T-cell (primary cell): Measurements from ENCODE around the gene DNAH14. TPM values are rescaled to one million over a fixed set of nuclear protein-coding genes. Genes with fewer than 3 reads are reported as not detected.
A peak's percentile ranks its signal among the peaks of the same experiment; 100 is the strongest.

Source experiments
- ATAC-seq, 4 experiments: fragments of 200-7000 bp in 3 of 4; fragments of 150-1000 bp in 1 of 4; cut with Tn5 transposase; replicated peaks in 1 of 4; 1 replicate in 3 of 4; 2 replicates in 1 of 4; pipeline ENCODE4 v1.10.0; 2021; ENCODE audit warnings: moderate library complexity in 3 of 4, mild to moderate bottlenecking in 2 of 4, moderate number of reproducible peaks in 1 of 4
- CTCF ChIA-PET, 2 donors: fragments of 300-600 bp; sonication (Branson Sonifier 250); formaldehyde crosslinking; loops; one replicate each; lab custom pipeline; 2022; ENCODE audit warnings: antibody characterized with exemption in 2 of 2; lab: Charles Lee
- POLR2A ChIA-PET, 2 donors: fragments of 300-600 bp; sonication (Branson Sonifier 250); formaldehyde crosslinking; loops; one replicate each; lab custom pipeline; 2022; ENCODE audit warnings: antibody characterized with exemption in 2 of 2; lab: Charles Lee
- DNase-seq, 35 experiments: peaks; one replicate each; pipeline versions ENCODE4 v3.0.0 to v3.0.0-alpha.2; 2013 to 2023
- H3K27ac ChIP-seq: one replicate; pipeline ENCODE4 v1.5.1; 2013; ENCODE audit warnings: low read length
- H3K27me3 ChIP-seq, 2 experiments: replicated peaks in 1 of 2; 1 replicate in 1 of 2; 2 replicates in 1 of 2; pipeline versions ENCODE4 v1.6.1 to v1.7.0; 2013; ENCODE audit warnings: low read length in 1 of 2, mixed read lengths in 1 of 2; ENCODE audit not compliant: control insufficient read depth in 2 of 2, insufficient read depth in 2 of 2; ENCODE audit errors: extremely low read depth in 1 of 2
- H3K36me3 ChIP-seq, 2 donors: 1 replicate in 1 of 2; 2 replicates in 1 of 2; pipeline versions ENCODE4 v1.6.1 to v1.7.0; 2013; ENCODE audit warnings: low read length in 1 of 2; ENCODE audit not compliant: control insufficient read depth in 2 of 2, insufficient read depth in 1 of 2; ENCODE audit errors: extremely low read depth in 1 of 2
- H3K4me1 ChIP-seq, 2 experiments: 1 replicate in 1 of 2; 2 replicates in 1 of 2; pipeline versions ENCODE4 v1.6.1 to v1.7.0; 2013; ENCODE audit warnings: low read length in 2 of 2, mixed read lengths in 1 of 2; ENCODE audit not compliant: insufficient read depth in 2 of 2, control insufficient read depth in 1 of 2; ENCODE audit errors: extremely low read depth in 1 of 2
- H3K4me3 ChIP-seq, 2 donors: 1 replicate in 1 of 2; 2 replicates in 1 of 2; pipeline versions ENCODE4 v1.5.1 to v1.7.0; 2013; ENCODE audit warnings: mild to moderate bottlenecking in 2 of 2, low read length in 1 of 2, moderate library complexity in 1 of 2; ENCODE audit not compliant: control insufficient read depth in 1 of 2; ENCODE audit errors: extremely low read depth in 1 of 2
- H3K9me3 ChIP-seq: 2 replicates; pipeline ENCODE4 v1.7.0; 2013
- H3K27ac Mint-ChIP-seq, 2 donors: one replicate each; pipeline ENCODE4 v1.8.0; 2020 to 2021; ENCODE audit warnings: mild to moderate bottlenecking in 2 of 2, mixed read lengths in 2 of 2
- H3K27me3 Mint-ChIP-seq, 2 donors: one replicate each; pipeline ENCODE4 v1.8.0; 2021 to 2022; ENCODE audit warnings: mixed read lengths in 2 of 2
- H3K36me3 Mint-ChIP-seq: one replicate; pipeline ENCODE4 v1.8.0; 2021; ENCODE audit warnings: mixed read lengths
- H3K4me1 Mint-ChIP-seq, 3 donors: one replicate each; pipeline ENCODE4 v1.8.0; 2020 to 2022; ENCODE audit warnings: mixed read lengths in 3 of 3, mild to moderate bottlenecking in 1 of 3
- H3K4me3 Mint-ChIP-seq, 3 donors: one replicate each; pipeline ENCODE4 v1.8.0; 2020 to 2022; ENCODE audit warnings: mild to moderate bottlenecking in 3 of 3, mixed read lengths in 3 of 3, moderate library complexity in 3 of 3
- H3K9me3 Mint-ChIP-seq, 3 donors: one replicate each; pipeline ENCODE4 v1.8.0; 2020 to 2022; ENCODE audit warnings: mixed read lengths in 3 of 3
- WGBS: methylation state at CpG from one replicate; pipeline ENCODE4 v1.1.5; 2013; ENCODE audit warnings: missing lambda C conversion rate; ENCODE audit not compliant: insufficient coverage; 5-methylcytosine and 5-hydroxymethylcytosine counted together
- total RNA-seq, 35 experiments: library from RNA in 6 of 35; stranded (reverse) in 6 of 35; fragments of 120-200 nt in 1 of 35; gene quantifications; one replicate each; pipeline versions ENCODE4 v1.2.1 to v1.2.4 and lab custom pipeline; 2013 to 2026

Gene DNAH14
- total RNA-seq, 5 donors from 2014 or later (not counting 1 experiment from before 2014, with no cell fraction given) = 0.06 to 1.4 (median 0.39) TPM; not detected in 1

DNA sequence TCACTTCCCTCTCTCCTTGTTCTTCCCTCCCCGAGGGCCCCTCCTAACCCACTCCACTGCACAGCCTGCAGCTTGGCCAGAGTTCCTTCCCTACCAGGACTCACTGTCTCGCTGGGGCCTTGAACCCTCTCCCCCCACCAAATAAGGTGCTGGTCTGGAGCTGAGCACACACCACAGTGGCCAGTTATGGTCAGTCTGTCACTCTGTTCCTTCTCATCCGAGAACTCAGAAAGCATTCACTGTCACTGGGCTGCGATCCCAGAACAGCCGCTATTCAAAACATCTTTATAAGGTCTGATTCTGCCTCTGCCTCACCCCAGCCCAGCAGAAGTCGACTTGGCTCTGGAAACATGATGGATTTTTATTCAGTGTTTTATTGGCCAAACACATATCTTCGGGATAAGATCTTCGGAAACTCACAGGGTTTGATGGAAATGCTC, 518.2 kb downstream of the DNAH14 start:
- Histone ChIP-seq H3K4me3 (no peak overlapping the region), H3K4me1 (peaks cover 14 to 57% of the 10 kb centered on the region in 2 experiments), H3K27ac (no peak overlapping the region), H3K27me3 (no peaks in the 10 kb centered on the region), H3K9me3 (no peaks in the 10 kb centered on the region), H3K36me3 (no peaks in the 10 kb centered on the region)
- CTCF ChIA-PET = interaction anchor here in 1 of 2 donors (0.5 kb wide), 1 partner anchor 46 kb away, joined by 3 read pairs; no protein-coding TSS in a partner anchor
- POLR2A ChIA-PET = interaction anchor here in 1 of 2 donors (0.5 to 1.0 kb wide), 2 partner anchors 19 to 22 kb away, joined by 3 read pairs; no protein-coding TSS in a partner anchor
- DNase-seq (no peak), ATAC-seq (no peak)
- Mint-ChIP-seq H3K27ac (peak overlapping the region in 1 of 2 donors; percentile 27), H3K9me3 (no peaks in the 10 kb centered on the region), H3K4me3 (no peak overlapping the region), H3K4me1 (peaks cover 55 to 65% (median 57%) of the 10 kb centered on the region in 3 donors), H3K36me3 (no peaks in the 10 kb centered on the region), H3K27me3 (no peaks in the 10 kb centered on the region)
- WGBS = 96% methylated on average over 5 of the region's 8 CpGs

DNA sequence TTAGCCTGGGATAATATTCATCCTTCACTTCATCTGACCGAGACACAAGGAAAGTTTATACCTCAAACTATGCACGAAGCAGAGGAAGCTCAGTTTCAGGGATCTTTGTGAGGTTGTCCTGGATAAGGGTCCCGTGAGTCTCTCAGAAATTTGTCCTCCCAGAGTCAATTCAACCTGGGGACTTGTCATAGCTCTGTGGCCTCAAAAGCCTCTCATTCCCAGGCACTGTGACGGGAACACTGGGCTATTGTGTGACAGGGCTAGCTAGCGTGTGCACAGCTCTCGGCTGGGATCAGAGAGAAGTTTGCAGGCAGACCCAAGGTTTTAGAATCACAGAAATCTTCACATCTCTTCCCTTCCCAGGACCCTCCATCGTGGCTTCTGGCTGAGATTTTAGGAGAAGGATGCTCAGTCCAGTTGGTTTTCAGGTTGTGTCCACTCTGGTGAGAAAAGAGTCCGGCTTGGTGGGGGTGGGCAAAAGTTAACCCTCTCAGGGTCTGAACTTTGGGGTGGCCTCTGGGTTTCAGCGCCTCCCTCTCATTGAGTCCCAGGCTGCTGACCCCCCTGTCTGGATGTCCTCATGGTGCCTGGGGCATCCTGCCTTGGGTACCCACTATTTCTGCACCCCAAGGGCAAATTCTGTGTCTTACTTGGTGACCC, 518.8 kb downstream of the DNAH14 start:
- peak overlapping the region in 1 of 2 donors; percentile 27 for H3K27ac Mint-ChIP-seq
- peaks cover 50 to 61% (median 51%) of the 10 kb centered on the region in 3 donors for H3K4me1 Mint-ChIP-seq
- Histone ChIP-seq H3K9me3 (no peaks in the 10 kb centered on the region), H3K27ac (no peak overlapping the region), H3K4me1 (peaks cover 14 to 52% of the 10 kb centered on the region in 2 experiments), H3K27me3 (no peaks in the 10 kb centered on the region), H3K4me3 (no peak overlapping the region), H3K36me3 (no peaks in the 10 kb centered on the region)
- DNase-seq (no peak), ATAC-seq (no peak)
- H3K9me3 Mint-ChIP-seq = no peaks in the 10 kb centered on the region
- WGBS = 82% methylated on average over 3 of the region's 9 CpGs
- ChIA-PET POLR2A (interaction anchor here (0.5 to 1.0 kb wide), 4 partner anchors 20 to 474 kb away, joined by 3 read pairs; no protein-coding TSS in a partner anchor), CTCF (interaction anchor here (0.5 to 0.6 kb wide), 2 partner anchors 47 to 149 kb away, joined by 3 to 6 read pairs; no protein-coding TSS in a partner anchor)
- no peaks in the 10 kb centered on the region for H3K27me3 Mint-ChIP-seq
- H3K4me3 Mint-ChIP-seq = no peak overlapping the region
- no peaks in the 10 kb centered on the region for H3K36me3 Mint-ChIP-seq
